GM12864 (cell line): ENCODE measurements around the gene PSD.

Experiments used
- DNase-seq: peaks from one replicate; pipeline ENCODE4 v3.0.0-alpha.2; 2011; ENCODE audit warnings: low read depth
- H3K4me3 ChIP-seq: 2 replicates; pipeline ENCODE4 v1.5.1; 2011; ENCODE audit warnings: mild to moderate bottlenecking, low read depth, low read length, control low read depth
- CTCF ChIP-seq: IDR thresholded peaks from 2 replicates; pipeline ENCODE4 v1.5.1; 2011; ENCODE audit warnings: low read depth, mild to moderate bottlenecking, moderate library complexity, low read length, control low read depth, inconsistent platforms; ENCODE audit errors: missing control alignments

PSD gene

DNA sequence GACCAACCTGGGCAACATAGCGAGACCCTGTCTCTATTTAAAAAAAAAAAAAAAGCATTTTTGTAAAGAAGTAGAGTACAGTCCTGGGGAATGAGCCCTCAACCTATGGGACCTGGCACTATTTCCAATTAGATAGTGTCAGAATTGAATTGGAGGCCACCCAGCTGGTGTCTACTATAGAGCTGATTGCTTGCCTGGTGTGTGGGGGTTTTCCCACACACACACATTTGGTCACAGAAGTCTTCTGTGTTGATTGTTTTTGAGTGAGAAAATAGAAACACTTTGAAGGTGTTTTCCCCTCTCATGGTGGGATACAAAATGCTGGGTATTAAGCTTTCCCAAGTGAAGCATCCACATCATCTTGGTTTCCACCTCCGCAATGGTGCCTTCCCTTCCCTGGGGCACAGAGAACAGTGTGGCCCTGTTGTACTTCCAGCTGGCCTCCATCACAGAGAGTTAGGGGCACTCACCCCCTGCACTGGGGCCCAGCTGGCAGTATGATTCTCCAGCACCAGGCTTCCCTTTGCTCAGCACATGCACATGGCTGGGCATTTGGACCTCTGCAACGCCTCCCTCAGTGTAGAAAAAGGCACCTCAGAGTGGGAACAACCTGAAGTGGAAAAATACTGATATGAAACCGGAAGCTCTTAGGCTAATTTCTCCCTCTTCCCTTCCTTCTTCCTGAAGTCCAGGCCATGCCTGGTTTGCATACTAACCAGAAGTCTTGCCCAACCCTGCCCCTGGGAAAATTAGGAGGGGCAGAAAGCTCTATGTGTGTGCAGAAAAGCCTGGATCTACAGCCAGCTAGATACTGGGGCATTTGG lies 33.8 kb downstream of the PSD start:
- no peak for TF ChIP-seq CTCF
- H3K4me3 ChIP-seq = no peak overlapping the region
- DNase-seq = no peak

DNA sequence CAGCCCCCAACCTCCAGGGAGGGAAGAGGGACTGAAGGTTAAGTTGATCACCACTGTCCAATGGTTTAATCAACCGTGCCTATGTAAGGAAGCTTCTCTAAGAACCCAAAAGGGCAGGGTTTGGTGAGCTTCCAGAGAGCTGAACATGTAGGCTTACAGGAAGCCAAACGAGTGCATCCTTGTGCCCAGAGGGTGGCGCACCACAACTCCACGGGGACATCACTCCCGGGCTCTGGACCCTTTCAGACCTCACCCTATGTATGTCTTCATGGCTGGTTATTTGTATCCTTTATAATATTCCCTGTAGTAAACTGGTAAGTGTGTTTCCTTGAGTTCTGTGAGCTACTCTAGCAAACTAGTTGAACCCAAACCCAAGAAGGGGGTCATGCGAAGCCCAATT lies 34.5 kb downstream of the PSD start:
- no peak for DNase-seq
- TF ChIP-seq CTCF = peak; percentile 52
- H3K4me3 ChIP-seq = no peak overlapping the region

GRCh38 chr10:102382871-102383270 lies 35.7 kb downstream of the PSD start:
- no peak overlapping the region for H3K4me3 ChIP-seq
- no peak for DNase-seq
- no peak for TF ChIP-seq CTCF

GRCh38 chr10:102381983-102382382 lies 36.6 kb downstream of the PSD start:
- no peak for DNase-seq
- TF ChIP-seq CTCF = no peak
- H3K4me3 ChIP-seq = no peak overlapping the region

DNA sequence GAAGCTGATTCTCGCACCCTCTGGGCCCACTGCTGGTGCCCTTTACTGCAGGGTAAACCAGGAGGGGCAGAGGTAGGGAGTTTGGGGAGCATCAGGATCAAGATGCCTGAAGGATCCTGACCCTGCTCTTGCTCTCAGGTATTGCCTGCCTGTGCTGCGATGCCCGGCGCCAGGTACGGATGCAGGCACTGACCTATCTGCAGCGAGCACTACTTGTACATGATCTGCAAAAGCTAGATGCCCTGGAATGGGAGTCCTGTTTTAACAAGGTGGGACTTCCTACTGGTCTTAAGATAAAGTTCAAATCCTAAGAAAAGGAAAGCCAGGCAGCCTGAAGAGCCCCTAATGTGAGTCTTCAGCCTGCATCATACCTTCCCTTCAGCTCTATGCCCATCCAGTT lies 39.2 kb downstream of the PSD start:
- no peak for TF ChIP-seq CTCF
- no peak overlapping the region for H3K4me3 ChIP-seq
- DNase-seq = no peak

- DNase-seq = no peak
- no peak overlapping the region for H3K4me3 ChIP-seq
- no peak for TF ChIP-seq CTCF
These were observed 41.7 kb downstream of the PSD start for GRCh38 chr10:102376901-102377300.

- H3K4me3 ChIP-seq = no peak overlapping the region
- TF ChIP-seq CTCF = no peak
- no peak for DNase-seq
These were observed 42.7 kb downstream of the PSD start for GRCh38 chr10:102375867-102376266.
